ENCODE results near the gene SLC25A22.

The SLC25A22 gene
- 21.8 reads per million, percentile 48 among the genes with 10 or more reads in this experiment for total RNA-seq

- peak; percentile 78 for DNase-seq
Observed at GRCh38 chr11:798093-798713, at the start of gene SLC25A22. TSS of gene SLC25A22 (minus strand) at chr11:798281. CDS start at chr11:795006, 3,275 bp downstream.

- no peak for DNase-seq
Observed at GRCh38 chr11:847876-848275, 49.8 kb upstream of the SLC25A22 start.

GRCh38 chr11:846496-847098, 48.5 kb upstream of the SLC25A22 start:
- DNase-seq, result no peak

GRCh38 chr11:845872-846495, 47.9 kb upstream of the SLC25A22 start:
- DNase-seq, result no peak

GRCh38 chr11:844693-845644, 46.9 kb upstream of the SLC25A22 start:
- DNase-seq, result no peak

GRCh38 chr11:843818-844692, 46.0 kb upstream of the SLC25A22 start:
- DNase-seq, result no peak

- DNase-seq, result no peak
Observed at GRCh38 chr11:843086-843734, 45.1 kb upstream of the SLC25A22 start.

GRCh38 chr11:842370-843002, 44.4 kb upstream of the SLC25A22 start, which contains the start of the genes POLR2L and TSPAN4:
TSS of gene POLR2L (minus strand) at chr11:842529. CDS start at chr11:842508, 21 bp downstream.
TSS of gene TSPAN4 (plus strand) at chr11:842852. CDS start at chr11:850305, 7,453 bp downstream.
- peak; percentile 83 for DNase-seq

GRCh38 chr11:841981-842369, 43.9 kb upstream of the SLC25A22 start:
- no peak for DNase-seq

GRCh38 chr11:839875-840617, 42.0 kb upstream of the SLC25A22 start:
- no peak for DNase-seq

- no peak for DNase-seq
Observed at GRCh38 chr11:839280-839623, 41.2 kb upstream of the SLC25A22 start.

GRCh38 chr11:838441-839279, 40.6 kb upstream of the SLC25A22 start:
- no peak for DNase-seq

- no peak for DNase-seq
Observed at GRCh38 chr11:837990-838307, 39.9 kb upstream of the SLC25A22 start.

- DNase-seq, result no peak
Observed at GRCh38 chr11:837189-837989, 39.3 kb upstream of the SLC25A22 start.

- DNase-seq, result no peak
Observed at GRCh38 chr11:836700-837099, 38.6 kb upstream of the SLC25A22 start.

GRCh38 chr11:836274-836673, 38.2 kb upstream of the SLC25A22 start:
- DNase-seq, result no peak

GRCh38 chr11:834371-835316, 36.6 kb upstream of the SLC25A22 start:
- no peak for DNase-seq

Data from effector CD4-positive, alpha-beta T cell (primary cell).